HK-2 (cell line): ENCODE data around the gene NID2.

Experiments used
- DNase-seq: peaks from one replicate; pipeline ENCODE4 v3.0.0-alpha.2; 2018; ENCODE audit not compliant: unreplicated experiment

NID2 gene

GRCh38 chr14:52058341-52058740 lies 10.5 kb downstream of the NID2 start:
- no peak for DNase-seq

DNA sequence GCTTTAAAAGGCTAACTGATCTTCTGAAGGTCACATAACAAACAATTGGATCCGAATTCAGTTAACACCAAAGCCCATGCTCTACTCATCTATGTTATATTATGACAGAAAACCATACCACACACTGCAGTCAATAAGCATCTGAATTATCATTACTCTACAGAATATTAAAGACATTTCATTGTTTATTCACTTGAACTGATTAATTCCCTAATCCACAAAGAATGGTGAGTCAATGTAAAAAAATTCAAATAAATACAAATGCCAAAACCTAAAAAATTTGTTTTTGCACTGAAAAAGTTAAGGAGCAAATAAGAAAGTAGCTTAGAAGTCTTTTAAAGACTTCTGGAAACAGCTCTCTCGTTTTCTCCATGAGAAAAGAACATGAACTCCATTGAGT lies 13.7 kb downstream of the NID2 start:
- DNase-seq, result no peak

DNA sequence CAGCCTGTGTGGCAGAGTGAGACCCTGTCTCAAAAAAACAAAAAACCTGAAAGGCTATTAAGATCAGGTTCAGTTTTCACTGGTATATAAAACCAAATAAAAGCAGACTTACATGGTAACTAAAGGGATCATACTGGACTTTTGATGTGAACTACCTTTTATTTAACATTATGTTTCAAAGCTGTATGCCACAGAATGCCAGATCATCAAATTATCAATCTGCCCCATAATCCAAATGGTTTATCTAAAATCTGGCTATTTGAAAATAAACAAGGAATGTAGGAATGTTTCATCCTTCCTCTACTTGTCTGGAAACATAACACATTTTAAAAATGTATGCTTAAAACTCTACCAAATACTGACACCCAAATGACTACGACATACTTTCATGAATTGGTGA lies 14.2 kb downstream of the NID2 start:
- no peak for DNase-seq

- DNase-seq, result no peak
Measured at GRCh38 chr14:52053044-52053443, 15.8 kb downstream of the NID2 start.

DNA sequence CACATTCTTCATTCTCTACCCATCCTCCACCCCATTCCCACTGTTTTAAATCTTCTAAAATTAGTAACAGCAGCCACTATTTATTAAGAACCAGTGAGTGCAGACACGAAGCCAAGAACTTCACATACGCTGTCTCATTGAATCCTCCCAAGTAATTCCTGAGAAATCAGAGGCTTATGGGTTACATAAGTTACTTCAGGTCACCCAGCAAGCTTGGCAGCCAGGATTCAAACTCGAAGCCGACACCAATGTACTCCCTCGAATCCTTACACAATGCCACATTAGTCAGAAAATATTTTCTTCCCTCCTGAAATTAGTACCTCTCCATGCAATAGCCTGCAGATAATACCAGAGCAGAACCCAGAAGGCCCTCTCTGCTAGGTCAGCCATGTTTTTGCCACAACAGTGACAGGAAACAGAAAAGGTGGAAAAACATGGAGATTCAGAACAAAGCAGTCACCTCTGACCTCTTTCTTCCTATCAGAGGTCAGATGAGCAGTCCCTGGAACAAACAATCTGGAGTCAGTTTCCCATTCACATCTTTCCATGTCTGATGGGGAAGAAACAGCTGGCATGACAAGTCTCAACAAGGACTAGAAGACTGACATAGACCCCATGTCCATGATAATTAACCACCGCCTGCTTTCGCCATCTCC lies 16.4 kb downstream of the NID2 start:
- no peak for DNase-seq

DNA sequence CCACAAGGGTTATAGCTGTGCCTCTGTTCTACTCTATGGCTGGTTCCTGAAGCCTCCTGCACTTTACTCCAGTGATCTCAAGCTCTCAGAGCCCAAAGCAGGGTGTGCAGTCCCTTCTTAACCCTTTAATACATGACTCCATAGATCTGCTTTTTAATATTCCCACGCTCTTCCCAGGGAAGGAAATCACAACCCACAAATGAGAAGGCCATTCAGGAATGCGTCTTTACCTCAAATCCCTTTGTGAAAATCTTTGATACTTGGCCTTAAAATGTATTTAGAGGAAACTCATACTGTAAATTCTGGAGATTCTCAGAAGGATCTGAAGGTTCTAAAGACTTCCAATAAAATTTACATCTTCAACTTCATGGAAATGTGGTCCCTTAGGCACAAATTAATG lies 17.0 kb downstream of the NID2 start:
- DNase-seq, result no peak

DNA sequence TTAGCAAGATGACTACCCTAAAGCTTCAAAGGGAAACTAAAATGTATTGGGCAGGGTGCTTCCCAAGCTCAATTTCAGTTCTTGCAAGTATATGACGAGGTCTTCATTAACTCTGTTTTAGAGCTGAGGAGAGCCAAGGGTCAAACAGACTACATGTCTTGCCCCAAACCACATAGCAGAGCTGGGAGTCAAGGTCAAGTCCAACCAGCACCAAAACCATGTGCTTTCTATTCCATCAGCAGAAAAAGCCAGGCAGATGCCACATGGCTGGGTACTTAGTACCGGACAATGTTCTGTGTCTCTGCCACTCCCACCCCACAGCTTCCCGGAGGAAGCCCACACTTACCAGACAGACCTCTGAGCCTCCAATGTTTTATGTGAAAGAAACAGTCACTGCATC lies 17.6 kb downstream of the NID2 start:
- no peak for DNase-seq

GRCh38 chr14:52049721-52050588 lies 18.9 kb downstream of the NID2 start:
- no peak for DNase-seq

- no peak for DNase-seq
Measured at GRCh38 chr14:52049271-52049670, 19.6 kb downstream of the NID2 start.

DNA sequence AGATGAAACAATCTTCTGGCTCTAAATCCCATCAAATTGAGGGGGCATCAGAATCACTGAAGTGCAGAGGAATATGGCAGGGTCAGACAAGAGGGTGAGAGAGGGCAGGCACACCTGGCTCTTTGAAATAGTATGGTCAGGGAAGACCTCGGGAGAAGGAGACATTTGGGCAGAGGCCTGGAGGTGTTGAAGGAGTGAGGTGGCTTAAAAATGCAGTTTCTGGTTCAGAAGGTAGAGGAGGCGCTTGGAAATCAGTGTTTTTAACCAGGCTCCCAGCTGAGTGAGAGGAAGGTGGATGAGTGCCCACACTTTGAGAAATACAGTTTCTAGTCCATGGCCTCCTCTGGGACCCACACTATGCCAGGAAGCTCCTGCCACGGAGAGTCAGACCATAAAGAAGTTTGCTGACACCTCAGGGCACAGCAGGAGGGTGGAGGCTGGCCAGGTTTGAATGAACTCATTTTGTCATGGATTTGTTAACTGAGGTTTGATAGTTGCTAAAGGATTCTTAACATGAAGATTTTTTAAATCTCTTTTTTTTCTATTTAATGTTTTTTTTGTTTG lies 20.1 kb downstream of the NID2 start:
- DNase-seq, result no peak

DNA sequence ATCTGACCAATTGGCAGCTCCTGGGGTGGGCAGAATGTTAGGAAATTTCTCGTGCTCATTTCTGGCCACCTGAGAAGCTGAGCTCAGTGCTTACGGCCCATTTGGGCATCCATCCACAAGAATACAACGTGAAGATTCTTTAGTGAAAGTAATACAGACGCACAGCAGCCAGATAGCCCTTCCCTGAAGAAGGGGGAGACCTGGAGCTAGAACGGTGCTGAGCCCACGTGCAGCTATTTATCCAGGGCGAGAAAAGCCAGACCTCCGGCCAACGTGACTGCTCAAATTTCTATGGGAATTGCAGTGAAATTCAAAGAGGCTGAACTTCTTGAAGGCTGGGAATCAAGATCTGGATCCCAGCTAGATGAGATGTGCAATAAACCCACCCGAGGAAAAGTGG lies 20.7 kb downstream of the NID2 start:
- no peak for DNase-seq

GRCh38 chr14:52046376-52046917 lies 22.4 kb downstream of the NID2 start:
- DNase-seq, result no peak

GRCh38 chr14:52044791-52045522 lies 23.9 kb downstream of the NID2 start:
- DNase-seq, result peak; percentile 15

GRCh38 chr14:52043690-52044089 lies 25.2 kb downstream of the NID2 start:
- DNase-seq, result peak; percentile 14

GRCh38 chr14:52042371-52043289 lies 26.2 kb downstream of the NID2 start:
- no peak for DNase-seq

- no peak for DNase-seq
Measured at GRCh38 chr14:52040598-52040997, 28.3 kb downstream of the NID2 start.

GRCh38 chr14:52039124-52039815 lies 29.6 kb downstream of the NID2 start:
- no peak for DNase-seq

DNA sequence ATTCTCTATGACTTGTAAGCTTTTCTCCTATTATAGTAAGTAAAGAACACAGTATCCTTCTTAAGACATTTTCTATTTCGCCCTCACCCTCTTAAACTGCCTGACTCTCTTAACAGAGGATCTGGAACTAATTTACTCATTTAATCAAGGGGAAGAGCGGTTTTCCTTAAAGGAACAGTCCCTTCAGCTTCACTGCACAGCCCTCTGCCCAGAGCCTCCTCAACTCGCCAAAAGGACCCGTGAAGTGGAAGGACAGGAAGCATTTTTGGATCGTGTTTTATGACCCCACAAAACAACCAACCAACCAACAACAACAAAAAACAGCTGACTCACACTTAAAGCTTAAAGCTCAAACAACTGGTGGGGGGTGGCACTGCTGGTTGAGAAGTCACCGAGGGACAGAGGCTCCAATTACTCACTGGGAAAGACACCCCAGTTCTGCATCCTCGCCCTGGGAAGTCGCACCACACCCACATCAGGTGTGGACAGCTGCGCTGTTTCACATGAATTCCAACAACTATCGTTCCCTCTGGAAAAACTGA lies 35.7 kb downstream of the NID2 start:
- no peak for DNase-seq

DNA sequence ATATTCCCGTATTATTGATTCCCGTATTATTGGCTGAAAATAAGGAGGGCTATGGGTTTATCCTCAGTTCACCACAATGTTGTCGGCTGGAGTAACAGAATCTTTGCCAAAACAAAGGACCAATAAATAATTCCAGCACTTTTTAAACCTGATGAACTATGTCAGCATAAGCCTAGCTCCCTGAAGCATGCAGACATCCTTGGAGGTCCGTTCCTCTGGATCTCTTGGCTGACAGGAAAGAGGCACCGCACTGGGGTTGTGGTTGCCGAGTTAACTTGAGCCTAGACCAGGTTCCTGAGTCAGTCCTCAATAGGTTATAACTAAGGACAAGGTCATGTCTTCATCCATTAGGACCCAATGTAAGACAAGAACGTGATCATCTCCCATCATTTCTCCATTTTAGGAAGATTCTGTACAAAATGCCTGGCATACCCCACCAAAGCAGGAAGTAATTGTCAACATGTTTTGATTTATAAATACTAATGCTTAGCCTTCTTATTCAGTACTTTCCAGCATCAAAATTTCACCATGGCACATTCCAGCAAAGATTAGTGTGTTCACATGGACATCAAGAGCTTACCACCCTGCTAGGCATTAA lies 36.6 kb downstream of the NID2 start:
- no peak for DNase-seq

DNA sequence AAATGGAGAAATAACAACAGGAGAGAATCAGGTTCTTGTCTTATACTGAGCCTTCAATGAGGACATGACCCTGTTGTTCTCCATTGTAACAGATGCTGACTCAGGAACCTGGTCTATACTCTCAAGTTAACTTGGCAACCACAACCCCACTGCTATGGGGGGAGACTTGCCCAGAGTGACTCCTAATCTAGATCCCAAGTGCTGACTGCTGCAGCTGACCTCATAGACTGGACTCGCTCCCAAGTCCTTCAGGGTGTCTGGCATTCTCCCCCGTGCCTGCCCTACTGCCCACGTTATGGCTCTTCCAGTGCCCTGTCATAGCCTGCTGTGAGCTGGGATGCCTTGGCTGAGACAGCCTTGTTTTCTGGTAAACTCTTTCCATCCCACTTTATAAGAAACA lies 37.1 kb downstream of the NID2 start:
- DNase-seq, result no peak
